GM12878 (cell line): ENCODE measurements around the gene IPPK. TPM values are rescaled to one million over a fixed set of nuclear protein-coding genes. Genes with fewer than 3 reads are reported as not detected.

Source experiments
- CUX1 ChIP-seq: IDR thresholded peaks from 2 replicates; pipeline ENCODE4 v1.6.1; 2012; ENCODE audit warnings: improper control_type of control experiment, low read depth, low read length; ENCODE audit not compliant: insufficient replicate concordance
- polyA plus RNA-seq, 11 experiments: library from polyadenylated mRNA; depleted of rRNA in 4 of 11; unstranded in 6 of 11; stranded (reverse) in 5 of 11; fragments of >200 nt; fragmentation: Nextera tagmentation in 4 of 11; fragmentation: Illumina TruSeq in 1 of 11; extraction: Ambion mirVana in 4 of 11; extraction: Trizol in 1 of 11; gene quantifications; 1 replicate in 1 of 11; 2 replicates in 10 of 11; pipeline versions ENCODE4 v1.2.1 to v1.2.3, GENCODE V29; 2011 to 2016; ENCODE audit warnings: inconsistent platforms in 2 of 11, missing spikeins in 2 of 11, low read depth in 1 of 11
- total RNA-seq, 4 experiments: library from RNA; depleted of rRNA in 3 of 4; stranded (reverse); fragments of >200 nt in 3 of 4; fragmentation: Illumina TruSeq in 1 of 4; extraction: Trizol in 1 of 4; gene quantifications; 2 replicates each; pipeline versions ENCODE4 v1.2.1 to v1.2.3, GENCODE V29; 2013 to 2021

IPPK gene
- total and polyA plus RNA-seq, 10 of the 15 experiments (the other 5 are each of a cell fraction or from before 2014, with no cell fraction given): 2.1 to 22.1 (median 11.4) TPM

GRCh38 chr9:92564504-92564903, 105.4 kb downstream of the IPPK start (continued):
- no peak for TF ChIP-seq CUX1

Other genes starting within 250 kb of the IPPK start
- not detected in 2 replicates for gene OMD, start 245.7 kb downstream of the IPPK start, total RNA-seq (2014; rRNA removed)
- gene OMD, start 245.7 kb downstream of the IPPK start, total RNA-seq (2014; rRNA removed; fragmentation: Illumina TruSeq; extraction: Trizol): not detected in 2 replicates
- not detected in 2 replicates for gene OMD, start 245.7 kb downstream of the IPPK start, total RNA-seq (2021)
- gene OMD, start 245.7 kb downstream of the IPPK start, polyA plus RNA-seq (2011; rRNA removed): not detected in 2 replicates
- gene OMD, start 245.7 kb downstream of the IPPK start, polyA plus RNA-seq (2014; fragmentation: Illumina TruSeq; extraction: Trizol): not detected in 2 replicates
- gene OMD, start 245.7 kb downstream of the IPPK start, polyA plus RNA-seq (2014; fragmentation: Nextera tagmentation; extraction: Ambion mirVana): under 1 TPM in 1 of 2 experiments, not detected in 1; 0.08 TPM
- gene OMD, start 245.7 kb downstream of the IPPK start, polyA plus RNA-seq (2014; rRNA removed): not detected in 2 replicates
- under 1 TPM; 0.57 to 0.70 TPM for gene OMD, start 245.7 kb downstream of the IPPK start, polyA plus RNA-seq (2016; fragmentation: Nextera tagmentation; extraction: Ambion mirVana)
- not detected in 2 replicates for gene ASPN, start 187.6 kb downstream of the IPPK start, total RNA-seq (2014; rRNA removed)
- gene ASPN, start 187.6 kb downstream of the IPPK start, total RNA-seq (2014; rRNA removed; fragmentation: Illumina TruSeq; extraction: Trizol): not detected in 2 replicates
- gene ASPN, start 187.6 kb downstream of the IPPK start, total RNA-seq (2021): not detected in 2 replicates
- not detected in 2 replicates for gene ASPN, start 187.6 kb downstream of the IPPK start, polyA plus RNA-seq (2011; rRNA removed)
- gene ASPN, start 187.6 kb downstream of the IPPK start, polyA plus RNA-seq (2014; fragmentation: Illumina TruSeq; extraction: Trizol): not detected in 2 replicates
- under 1 TPM in 1 of 2 experiments, not detected in 1; 0.03 TPM for gene ASPN, start 187.6 kb downstream of the IPPK start, polyA plus RNA-seq (2014; fragmentation: Nextera tagmentation; extraction: Ambion mirVana)
- gene ASPN, start 187.6 kb downstream of the IPPK start, polyA plus RNA-seq (2014; rRNA removed): not detected in 2 replicates
- under 1 TPM; 0.42 to 0.47 TPM for gene ASPN, start 187.6 kb downstream of the IPPK start, polyA plus RNA-seq (2016; fragmentation: Nextera tagmentation; extraction: Ambion mirVana)
- 0.06 TPM in 1 of 2 replicates, not detected in the other for gene ECM2, start 134.1 kb downstream of the IPPK start, total RNA-seq (2014; rRNA removed)
- gene ECM2, start 134.1 kb downstream of the IPPK start, total RNA-seq (2014; rRNA removed; fragmentation: Illumina TruSeq; extraction: Trizol): 0.09 TPM in 1 of 2 replicates, not detected in the other
- gene ECM2, start 134.1 kb downstream of the IPPK start, total RNA-seq (2021): 0.08 TPM in 1 of 2 replicates, not detected in the other
- gene ECM2, start 134.1 kb downstream of the IPPK start, polyA plus RNA-seq (2011; rRNA removed): 0.03 and 0.06 TPM in 2 replicates
- gene ECM2, start 134.1 kb downstream of the IPPK start, polyA plus RNA-seq (2014; fragmentation: Illumina TruSeq; extraction: Trizol): 0.13 and 0.51 TPM in 2 replicates
- gene ECM2, start 134.1 kb downstream of the IPPK start, polyA plus RNA-seq (2014; fragmentation: Nextera tagmentation; extraction: Ambion mirVana): under 1 TPM; 0.04 to 0.27 TPM
- gene ECM2, start 134.1 kb downstream of the IPPK start, polyA plus RNA-seq (2014; rRNA removed): 0.03 TPM in 1 of 2 replicates, not detected in the other
- under 1 TPM; 0.54 to 0.67 TPM for gene ECM2, start 134.1 kb downstream of the IPPK start, polyA plus RNA-seq (2016; fragmentation: Nextera tagmentation; extraction: Ambion mirVana)
- 19.2 and 20.2 TPM in 2 replicates for gene BICD2, start 94.7 kb upstream of the IPPK start, total RNA-seq (2014; rRNA removed)
- 13.6 and 14.4 TPM in 2 replicates for gene BICD2, start 94.7 kb upstream of the IPPK start, total RNA-seq (2014; rRNA removed; fragmentation: Illumina TruSeq; extraction: Trizol)
- gene BICD2, start 94.7 kb upstream of the IPPK start, total RNA-seq (2021): 24.1 and 25.5 TPM in 2 replicates
- 4.2 and 5.3 TPM in 2 replicates for gene BICD2, start 94.7 kb upstream of the IPPK start, polyA plus RNA-seq (2011; rRNA removed)
- 10.1 and 11.9 TPM in 2 replicates for gene BICD2, start 94.7 kb upstream of the IPPK start, polyA plus RNA-seq (2014; fragmentation: Illumina TruSeq; extraction: Trizol)
- 1 to 10 TPM; 5.8 to 7.0 TPM for gene BICD2, start 94.7 kb upstream of the IPPK start, polyA plus RNA-seq (2014; fragmentation: Nextera tagmentation; extraction: Ambion mirVana)
- 14.5 and 16.1 TPM in 2 replicates for gene BICD2, start 94.7 kb upstream of the IPPK start, polyA plus RNA-seq (2014; rRNA removed)
- 10 to 100 TPM; 14.3 to 15.1 TPM for gene BICD2, start 94.7 kb upstream of the IPPK start, polyA plus RNA-seq (2016; fragmentation: Nextera tagmentation; extraction: Ambion mirVana)
- 5.4 and 6.0 TPM in 2 replicates for gene ZNF484, start 207.9 kb upstream of the IPPK start, total RNA-seq (2014; rRNA removed)
- gene ZNF484, start 207.9 kb upstream of the IPPK start, total RNA-seq (2014; rRNA removed; fragmentation: Illumina TruSeq; extraction: Trizol): 7.8 TPM in 2 replicates
- 3.5 and 4.1 TPM in 2 replicates for gene ZNF484, start 207.9 kb upstream of the IPPK start, total RNA-seq (2021)
- gene ZNF484, start 207.9 kb upstream of the IPPK start, polyA plus RNA-seq (2011; rRNA removed): 5.0 and 7.2 TPM in 2 replicates
- gene ZNF484, start 207.9 kb upstream of the IPPK start, polyA plus RNA-seq (2014; fragmentation: Illumina TruSeq; extraction: Trizol): 3.7 and 4.3 TPM in 2 replicates
- gene ZNF484, start 207.9 kb upstream of the IPPK start, polyA plus RNA-seq (2014; fragmentation: Nextera tagmentation; extraction: Ambion mirVana): 1 to 10 TPM in 1 of 2 experiments, under 1 TPM in 1; 0.95 to 1.4 TPM
- gene ZNF484, start 207.9 kb upstream of the IPPK start, polyA plus RNA-seq (2014; rRNA removed): 1.9 and 2.1 TPM in 2 replicates
- gene ZNF484, start 207.9 kb upstream of the IPPK start, polyA plus RNA-seq (2016; fragmentation: Nextera tagmentation; extraction: Ambion mirVana): 1 to 10 TPM; 2.8 to 2.9 TPM